ENCODE measurements around the gene PLEKHB2.
A peak's percentile ranks its signal among the peaks of the same experiment; 100 is the strongest.
"Not testable (repeated sequence)": the region's sequence is repeated elsewhere in the genome, so short reads cannot be mapped to it uniquely, and the experiment has no call there.

The PLEKHB2 gene

GRCh38 chr2:131077966-131078365 lies 27.2 kb upstream of the PLEKHB2 start:
- in situ Hi-C loops (cut with HindIII; ENCODE audit: low sequenced_read_pairs), result no loop called here
- no peak overlapping the region for H3K4me3 ChIP-seq (ENCODE audit: low read depth, low read length)
- no peak for TF ChIP-seq CTCF (IDR thresholded peaks at IDR 0.05; ENCODE audit: low read depth, low read length, missing control alignments)
- no peak for DNase-seq (ENCODE audit: low read depth)

- in situ Hi-C loops (cut with HindIII; ENCODE audit: low sequenced_read_pairs); DNase-seq (ENCODE audit: low read depth); H3K4me3 ChIP-seq (ENCODE audit: low read depth, low read length): not testable (repeated sequence)
These were observed 25.2 kb upstream of the PLEKHB2 start for GRCh38 chr2:131079931-131080330.

GRCh38 chr2:131081190-131081589 lies 23.9 kb upstream of the PLEKHB2 start:
- in situ Hi-C loops (cut with HindIII; ENCODE audit: low sequenced_read_pairs), result no loop called here
- TF ChIP-seq CTCF (IDR thresholded peaks at IDR 0.05; ENCODE audit: low read depth, low read length, missing control alignments), result no peak

GRCh38 chr2:131085646-131086045 lies 19.5 kb upstream of the PLEKHB2 start:
- H3K4me3 ChIP-seq (ENCODE audit: low read depth, low read length), result no peak overlapping the region
- peak; percentile 55 for DNase-seq (ENCODE audit: low read depth)
- in situ Hi-C loops (cut with HindIII; ENCODE audit: low sequenced_read_pairs), result no loop called here
- TF ChIP-seq CTCF (IDR thresholded peaks at IDR 0.05; ENCODE audit: low read depth, low read length, missing control alignments), result no peak

More at GRCh38 chr2:131081190-131081589, 23.9 kb upstream of the PLEKHB2 start:
- H3K4me3 ChIP-seq (ENCODE audit: low read depth, low read length), result no peak overlapping the region
- no peak for DNase-seq (ENCODE audit: low read depth)

- in situ Hi-C loops (cut with HindIII; ENCODE audit: low sequenced_read_pairs), result no loop called here
- H3K4me3 ChIP-seq (ENCODE audit: low read depth, low read length), result peak overlapping the region; percentile 82
- TF ChIP-seq CTCF (IDR thresholded peaks at IDR 0.05; ENCODE audit: low read depth, low read length, missing control alignments), result no peak
- DNase-seq (ENCODE audit: low read depth), result no peak
These were observed 12.6 kb upstream of the PLEKHB2 start for GRCh38 chr2:131092458-131093005.

GRCh38 chr2:131093006-131093695 lies 12.0 kb upstream of the PLEKHB2 start, which contains the start of gene FAM168B:
Gene FAM168B (minus strand): TSS chr2:131093460. CDS start chr2:131082646, 10,814 bp downstream.
- in situ Hi-C loops (cut with HindIII; ENCODE audit: low sequenced_read_pairs), result no loop called here

More at GRCh38 chr2:131093006-131093695, 12.0 kb upstream of the PLEKHB2 start, which contains the start of gene FAM168B:
- peak; percentile 67 for DNase-seq (ENCODE audit: low read depth)
- peak within 1 kb of the TSS; percentile 82 for H3K4me3 ChIP-seq (ENCODE audit: low read depth, low read length)
- TF ChIP-seq CTCF (IDR thresholded peaks at IDR 0.05; ENCODE audit: low read depth, low read length, missing control alignments), result no peak

Measured in astrocyte of the cerebellum (primary cell).